ENCODE results near the gene ULK3.

The ULK3 gene

DNA sequence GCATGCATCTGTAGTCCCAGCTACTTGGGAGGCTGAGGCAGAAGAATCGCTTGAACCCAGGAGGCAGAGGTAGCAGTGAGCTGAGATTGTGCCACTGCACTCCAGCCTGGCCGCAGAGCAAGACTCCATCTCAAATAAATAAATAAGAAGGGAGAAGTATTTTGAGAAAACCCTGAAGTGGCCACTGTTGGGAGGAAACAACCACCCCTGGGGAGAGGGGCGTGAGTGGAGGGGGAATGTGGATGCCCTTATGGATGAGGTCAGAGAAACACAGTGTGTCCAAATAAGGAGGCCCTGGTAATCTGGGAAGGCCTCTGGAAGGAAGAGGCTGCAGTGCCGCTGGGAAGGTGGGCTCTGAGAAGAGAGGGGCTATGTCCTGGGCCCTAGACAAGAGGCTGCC, 20.7 kb downstream of the ULK3 start:
- no peak for DNase-seq (ENCODE audit: low read depth)

DNA sequence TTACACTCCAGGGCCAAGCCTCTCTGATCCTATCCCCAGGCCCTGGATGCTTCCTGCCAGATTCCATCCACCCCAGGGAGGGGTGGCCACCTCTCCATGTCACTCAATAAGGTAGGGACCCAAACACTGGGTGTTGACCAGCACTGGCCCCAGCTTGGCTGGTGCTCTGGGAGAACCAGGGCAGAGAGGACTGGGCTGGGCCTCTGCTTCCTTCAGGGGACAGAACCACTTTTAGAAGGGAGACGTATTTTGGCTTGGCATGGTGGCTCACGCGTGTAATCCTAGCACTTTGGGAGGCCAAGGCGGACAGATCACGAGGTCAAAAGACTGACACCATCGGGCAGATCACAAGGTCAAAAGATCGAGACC, 21.2 kb downstream of the ULK3 start:
- DNase-seq (ENCODE audit: low read depth), result no peak

DNA sequence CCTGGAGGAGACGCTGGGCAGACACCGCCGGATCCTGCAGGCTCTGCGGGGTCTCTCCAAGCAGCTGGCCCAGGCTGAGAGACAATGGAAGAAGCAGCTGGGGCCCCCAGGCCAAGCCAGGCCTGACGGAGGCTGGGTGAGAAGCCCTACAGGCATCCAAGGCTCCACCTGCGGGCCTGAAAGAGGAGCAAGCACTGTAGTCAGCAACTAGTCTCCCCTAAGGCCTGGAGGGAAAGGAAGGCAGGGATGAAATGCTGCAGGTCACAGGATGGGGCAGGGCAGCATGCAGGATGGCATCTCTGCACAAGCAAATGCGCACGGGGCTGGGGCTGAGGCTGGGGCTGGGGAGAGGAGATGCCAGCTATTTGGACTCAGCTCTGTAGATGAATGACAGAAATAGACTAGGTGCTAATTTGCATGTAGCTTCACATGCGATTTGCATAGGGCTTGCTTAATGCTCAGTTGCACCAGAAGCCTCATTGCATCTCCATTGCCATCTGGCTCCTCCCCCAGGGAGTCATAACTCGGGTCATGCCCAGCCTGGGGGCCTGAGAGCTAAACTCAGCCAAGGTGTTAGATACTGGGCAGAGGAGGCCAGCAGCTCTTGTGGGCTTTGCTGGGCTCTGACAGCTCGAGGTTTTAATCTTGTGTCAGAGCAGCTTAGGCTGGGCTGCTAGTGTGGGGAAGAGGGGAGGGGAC, 21.7 kb downstream of the ULK3 start:
- DNase-seq (ENCODE audit: low read depth), result no peak

DNA sequence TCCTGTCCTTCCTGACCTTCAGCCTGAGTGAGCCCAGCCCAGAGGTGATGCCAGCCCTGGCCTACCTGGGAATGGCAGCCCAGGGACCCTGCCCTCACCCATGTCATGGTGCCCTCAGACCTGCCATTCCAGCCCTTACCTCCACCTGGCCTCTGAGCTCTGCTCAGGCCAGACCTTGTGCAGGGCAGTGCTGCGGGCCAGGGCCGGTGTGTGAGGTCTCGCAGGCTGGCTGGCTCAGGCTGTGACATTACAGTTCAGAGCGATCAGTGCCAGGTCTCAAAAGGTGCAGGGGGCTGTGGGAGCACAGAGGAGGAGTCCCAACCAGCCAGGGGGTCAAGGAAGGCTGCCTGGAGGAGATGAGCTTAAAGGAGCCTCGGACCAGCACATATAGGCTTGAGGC, 22.9 kb downstream of the ULK3 start:
- DNase-seq (ENCODE audit: low read depth), result no peak

DNA sequence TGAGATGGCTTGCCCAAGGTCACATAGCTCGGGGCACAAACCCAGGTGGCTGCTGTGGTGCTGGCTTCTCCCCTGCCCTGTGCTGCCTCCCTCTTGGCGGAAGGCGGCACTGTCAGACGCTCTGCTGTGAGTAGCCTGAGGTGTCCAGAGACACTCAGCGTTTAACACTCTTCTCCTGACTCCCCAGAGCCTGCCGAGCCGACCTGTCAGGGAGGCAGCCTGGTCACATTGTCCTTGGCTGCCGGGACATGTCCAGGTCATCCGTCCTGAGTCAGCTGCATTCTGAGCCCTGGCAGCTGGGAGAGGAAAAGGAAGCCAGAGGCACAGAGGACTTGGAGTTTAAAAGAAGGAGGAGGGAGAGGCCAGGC, 25.6 kb downstream of the ULK3 start:
- no peak for DNase-seq (ENCODE audit: low read depth)

DNA sequence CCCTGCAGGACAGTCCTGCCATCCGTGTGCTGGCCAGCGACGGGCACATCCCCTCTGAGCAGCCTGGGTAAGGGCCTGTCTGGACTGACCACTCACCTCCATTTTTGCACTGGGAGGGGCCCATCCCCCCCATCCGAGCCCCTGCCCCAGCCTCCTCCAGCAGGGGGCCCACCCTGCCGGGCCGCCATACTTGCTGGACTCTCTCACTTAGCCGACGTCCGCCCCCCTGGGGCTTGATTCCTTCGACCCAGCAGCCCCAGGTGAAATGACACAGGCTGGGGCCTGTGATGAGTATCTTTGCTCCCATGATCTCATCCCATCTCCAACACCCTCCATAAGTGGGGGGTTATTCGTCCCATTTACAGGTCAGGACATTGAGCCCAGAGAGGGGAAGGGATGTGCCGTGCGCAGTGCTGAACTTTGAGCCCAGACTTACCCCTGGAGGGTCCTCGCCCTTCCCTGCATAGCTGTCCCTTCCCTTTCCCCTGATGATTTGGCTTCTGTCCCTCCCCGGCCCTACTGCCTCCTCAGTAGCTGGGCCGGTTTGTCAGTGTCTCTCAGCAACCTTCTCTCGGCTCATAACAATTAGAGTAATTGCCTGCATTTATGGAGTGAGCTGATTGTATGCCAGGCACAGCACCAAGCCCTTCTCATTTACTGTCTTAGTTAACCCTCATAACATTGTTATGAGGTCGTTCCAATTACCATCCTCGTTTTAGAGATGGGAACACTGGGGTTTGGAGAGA, 26.2 kb downstream of the ULK3 start:
- no peak for DNase-seq (ENCODE audit: low read depth)

DNA sequence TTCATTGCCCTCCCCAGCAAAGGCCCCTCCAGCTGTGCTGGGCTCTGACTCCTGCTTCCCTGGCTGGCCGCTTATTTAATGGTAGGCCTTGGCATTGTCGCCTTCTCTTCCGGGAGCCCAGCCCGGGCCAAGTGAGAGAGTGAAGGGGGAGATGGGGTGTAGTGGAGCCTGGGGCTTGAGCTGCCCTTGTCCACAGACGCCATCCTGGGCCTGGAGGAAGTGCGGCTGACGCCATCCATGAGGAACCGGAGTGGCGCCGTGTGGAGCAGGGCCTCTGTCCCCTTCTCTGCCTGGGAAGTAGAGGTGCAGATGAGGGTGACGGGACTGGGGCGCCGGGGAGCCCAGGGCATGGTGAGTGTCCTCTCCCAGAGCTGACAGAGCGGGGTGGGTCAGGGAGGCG, 27.0 kb downstream of the ULK3 start:
- no peak for DNase-seq (ENCODE audit: low read depth)

DNA sequence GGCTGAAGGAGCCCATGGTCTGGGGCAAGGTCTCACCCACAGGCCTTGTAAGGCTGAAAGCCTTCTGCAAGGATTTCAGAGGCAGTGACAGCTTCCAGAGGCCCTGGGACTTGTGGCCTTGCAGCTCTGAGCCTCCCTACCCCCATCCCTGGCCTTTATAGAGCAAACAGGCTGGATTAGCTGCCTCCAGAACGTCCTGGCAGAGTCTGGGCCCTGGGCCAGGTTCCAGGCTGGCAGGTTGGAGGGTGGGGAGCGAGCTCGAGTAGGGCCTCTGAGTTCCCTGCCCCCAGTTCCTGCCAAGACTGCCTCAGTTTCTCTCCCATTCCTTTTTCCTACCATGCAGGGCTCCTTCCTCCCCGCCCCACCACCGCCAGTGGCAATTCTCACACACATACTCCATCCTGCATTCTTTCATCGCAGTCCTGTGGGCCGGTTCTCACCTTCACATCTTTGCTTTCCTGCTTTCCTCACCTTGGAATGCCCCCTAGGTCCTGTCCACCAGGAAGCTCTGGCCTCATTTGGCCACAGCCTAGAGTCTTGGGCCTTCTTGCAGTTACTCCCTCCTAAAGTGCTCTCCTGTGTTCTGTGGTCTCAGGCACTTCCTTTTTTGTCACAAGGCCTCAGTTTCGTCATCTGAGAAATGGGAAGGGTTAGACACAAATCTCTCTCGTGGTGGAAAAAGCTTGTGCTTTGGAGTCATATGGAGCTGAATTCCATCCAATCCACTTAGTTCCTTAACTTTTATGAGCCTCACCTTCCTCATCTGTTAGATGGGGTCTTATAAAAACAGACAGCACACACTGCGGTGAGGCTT, 27.6 kb downstream of the ULK3 start:
- no peak for DNase-seq (ENCODE audit: low read depth)

DNA sequence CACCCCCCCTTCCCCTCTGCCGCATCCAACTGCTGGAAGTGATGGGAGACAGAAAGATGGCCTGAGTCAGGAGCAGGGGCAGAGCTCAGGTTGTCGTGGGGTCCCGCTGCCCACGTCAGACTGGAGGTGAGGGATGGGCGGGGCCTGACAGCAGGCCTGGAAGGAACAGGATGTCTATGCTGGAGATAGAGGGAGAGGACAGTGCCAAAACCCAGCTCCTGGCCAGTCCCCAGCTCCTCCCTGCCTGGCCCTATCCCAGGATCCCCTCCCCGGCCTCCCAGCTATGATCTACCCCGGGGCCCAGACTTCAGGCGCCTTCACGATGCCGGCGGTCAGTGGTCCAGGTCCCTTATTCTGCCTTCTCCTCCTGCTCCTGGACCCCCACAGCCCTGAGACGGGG, 30.4 kb downstream of the ULK3 start, which contains the start of gene LMAN1L:
LMAN1L (plus strand) TSS at position 303 of the 400 bp plus-strand sequence; CDS start at position 323, 20 bp downstream.
- DNase-seq (ENCODE audit: low read depth), result no peak

DNA sequence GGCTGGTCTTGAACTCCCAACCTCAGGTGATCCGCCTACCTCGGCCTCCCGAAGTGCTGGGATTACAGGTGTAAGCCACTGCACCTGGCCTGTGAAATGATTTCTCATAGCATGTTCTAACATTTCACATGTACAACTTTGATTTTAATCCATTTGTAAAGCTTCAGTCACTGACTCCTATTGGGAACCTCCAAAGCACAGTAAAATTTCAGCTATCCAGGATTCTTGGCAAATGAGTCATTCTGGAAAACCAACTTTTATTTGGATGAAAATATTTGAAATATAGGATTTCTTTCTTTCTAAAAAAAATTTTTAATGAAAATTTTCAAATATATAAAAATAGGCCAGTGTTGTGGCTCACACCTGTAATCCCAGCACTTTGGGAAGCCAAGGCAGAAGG, 33.0 kb downstream of the ULK3 start:
- no peak for DNase-seq (ENCODE audit: low read depth)

DNA sequence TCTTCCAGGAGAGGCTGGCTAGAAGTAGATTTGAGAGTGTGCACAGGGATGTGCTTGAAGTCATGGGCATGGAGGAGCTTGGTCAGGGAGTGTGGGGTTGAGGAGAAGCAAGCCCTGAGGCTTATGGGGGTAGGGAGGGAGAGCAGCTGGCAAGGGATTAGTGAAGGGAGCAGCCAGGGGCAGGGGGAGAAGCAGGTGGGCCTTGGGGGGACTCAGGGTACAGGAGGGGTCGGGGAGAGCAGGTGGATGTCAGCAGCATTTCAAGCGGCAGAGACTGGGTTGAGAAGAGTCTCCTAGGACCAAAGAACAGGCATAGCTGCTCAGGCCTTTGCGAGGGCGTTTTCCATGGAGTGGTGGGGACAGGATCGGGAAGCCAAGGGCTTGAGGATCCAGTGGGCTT, 33.7 kb downstream of the ULK3 start:
- no peak for DNase-seq (ENCODE audit: low read depth)

DNA sequence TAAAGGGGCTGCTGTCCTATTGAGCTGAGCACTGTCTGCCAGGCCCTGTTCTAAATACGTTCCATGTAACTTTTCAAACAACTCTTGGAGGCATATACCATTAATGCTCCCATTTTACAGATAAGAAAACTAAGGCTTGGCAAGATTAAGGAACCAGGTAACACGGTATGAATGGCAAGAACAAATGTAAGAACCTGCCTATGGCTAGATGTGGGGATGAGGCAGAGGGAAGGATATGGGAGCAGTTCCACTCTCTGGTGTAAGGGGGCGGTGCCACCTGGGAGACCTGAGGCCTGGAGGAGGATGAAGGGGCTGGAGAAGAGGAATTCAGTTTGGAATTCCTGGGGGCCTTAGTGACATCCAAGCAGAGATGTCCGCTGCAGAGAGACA, 34.1 kb downstream of the ULK3 start:
- DNase-seq (ENCODE audit: low read depth), result no peak

DNA sequence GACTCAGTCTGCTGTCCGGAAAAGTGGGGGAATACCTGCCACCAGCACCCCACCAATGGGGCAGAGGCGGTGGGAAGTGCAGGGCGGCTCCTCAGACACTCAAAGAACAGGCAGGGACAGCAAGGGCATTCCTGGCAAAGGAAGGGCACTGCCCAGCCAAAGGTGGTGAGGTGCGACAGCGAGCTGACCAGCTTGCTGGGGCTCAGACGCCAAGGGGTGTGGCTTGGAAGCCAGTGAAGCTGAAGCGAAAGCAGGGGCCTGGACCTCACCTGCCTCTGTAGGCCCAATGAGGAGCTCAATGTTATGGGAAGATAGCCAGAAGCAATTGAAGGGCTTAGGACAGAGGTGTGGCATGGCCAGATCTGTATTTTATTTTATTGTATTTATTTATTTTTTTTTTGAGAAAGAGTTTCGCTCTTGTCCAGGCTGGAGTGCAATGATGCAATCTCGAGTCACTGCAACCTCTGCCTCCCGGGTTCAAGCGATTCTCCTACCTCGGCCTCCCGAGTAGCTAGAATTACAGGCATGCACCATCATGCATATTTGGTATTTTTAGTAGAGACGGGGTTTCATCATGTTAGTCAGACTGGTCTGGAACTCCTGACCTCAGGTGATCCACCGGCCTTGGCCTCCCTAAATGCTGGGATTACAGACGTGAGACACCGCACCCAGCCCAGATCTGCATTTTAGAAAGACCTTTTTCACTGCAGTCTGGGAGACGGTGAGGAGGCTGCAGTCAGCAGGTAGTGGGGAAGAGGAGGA, 34.7 kb downstream of the ULK3 start:
- DNase-seq (ENCODE audit: low read depth), result no peak

DNA sequence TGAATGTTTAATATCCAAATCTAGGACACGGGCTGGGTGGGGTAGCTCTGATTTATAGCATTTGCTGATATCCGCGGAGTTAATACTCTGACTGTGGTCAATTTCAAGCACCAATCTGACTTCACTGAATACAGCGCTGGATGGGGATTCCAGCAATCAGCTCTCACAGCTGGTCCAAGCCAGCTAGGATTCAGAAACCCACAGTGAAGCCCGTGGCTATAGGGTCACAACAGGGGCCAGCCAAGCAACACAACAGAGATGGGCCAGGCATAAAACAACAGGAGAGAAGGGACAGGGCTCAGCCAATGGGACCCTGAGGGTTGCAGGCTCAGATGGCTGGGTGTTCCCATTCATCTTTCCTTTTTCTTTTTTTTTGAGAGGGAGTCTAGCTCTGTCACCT, 35.7 kb downstream of the ULK3 start:
- no peak for DNase-seq (ENCODE audit: low read depth)

DNA sequence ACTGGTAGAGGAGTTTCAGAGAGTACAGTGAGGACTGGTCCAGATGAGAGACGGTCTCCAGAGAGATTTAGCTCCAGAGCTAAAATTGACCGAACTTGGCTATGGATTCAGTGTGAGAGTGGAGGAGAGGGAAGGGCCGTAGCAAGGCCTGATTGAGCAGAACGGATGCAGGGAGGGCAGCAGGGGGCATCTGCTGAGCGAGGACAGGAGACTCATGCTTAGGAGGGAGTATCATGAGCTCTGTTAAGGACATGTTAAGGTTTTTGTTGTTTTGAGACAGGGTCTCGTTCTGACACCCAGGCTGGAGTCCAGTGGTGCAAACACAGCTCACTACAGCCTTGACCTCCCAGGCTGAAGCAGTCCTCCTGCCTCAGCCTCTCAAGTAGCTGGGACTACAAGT, 38.0 kb downstream of the ULK3 start:
- DNase-seq (ENCODE audit: low read depth), result no peak

DNA sequence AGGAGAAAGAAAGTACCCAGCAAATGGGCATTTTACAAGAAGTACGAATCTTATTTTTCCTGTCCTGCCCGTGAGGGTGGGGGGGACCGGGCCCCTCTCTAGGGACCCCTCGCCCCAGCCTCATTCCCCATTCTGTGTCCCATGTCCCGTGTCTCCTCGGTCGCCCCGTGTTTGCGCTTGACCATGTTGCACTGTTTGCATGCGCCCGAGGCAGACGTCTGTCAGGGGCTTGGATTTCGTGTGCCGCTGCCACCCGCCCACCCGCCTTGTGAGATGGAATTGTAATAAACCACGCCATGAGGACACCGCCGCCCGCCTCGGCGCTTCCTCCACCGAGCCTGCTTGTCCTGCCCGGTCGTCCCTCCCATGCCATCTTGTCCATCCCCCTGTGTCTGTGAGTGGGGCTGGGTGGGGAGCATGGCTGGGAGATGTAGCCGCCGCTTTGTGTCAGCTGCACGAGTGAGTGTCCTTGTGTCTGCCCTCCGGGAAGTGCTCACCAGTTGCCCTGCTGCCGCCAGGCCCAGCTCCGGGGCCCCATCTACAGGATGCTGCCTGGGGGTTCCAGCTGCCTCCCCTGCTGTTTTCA, 40.0 kb downstream of the ULK3 start:
- no peak for DNase-seq (ENCODE audit: low read depth)

DNA sequence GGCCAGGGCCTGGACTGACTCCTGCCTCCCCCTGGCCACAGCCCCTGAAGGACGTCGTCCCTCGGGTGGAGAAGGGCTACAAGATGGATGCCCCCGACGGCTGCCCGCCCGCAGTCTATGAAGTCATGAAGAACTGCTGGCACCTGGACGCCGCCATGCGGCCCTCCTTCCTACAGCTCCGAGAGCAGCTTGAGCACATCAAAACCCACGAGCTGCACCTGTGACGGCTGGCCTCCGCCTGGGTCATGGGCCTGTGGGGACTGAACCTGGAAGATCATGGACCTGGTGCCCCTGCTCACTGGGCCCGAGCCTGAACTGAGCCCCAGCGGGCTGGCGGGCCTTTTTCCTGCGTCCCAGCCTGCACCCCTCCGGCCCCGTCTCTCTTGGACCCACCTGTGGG, 40.7 kb downstream of the ULK3 start:
- DNase-seq (ENCODE audit: low read depth), result no peak

DNA sequence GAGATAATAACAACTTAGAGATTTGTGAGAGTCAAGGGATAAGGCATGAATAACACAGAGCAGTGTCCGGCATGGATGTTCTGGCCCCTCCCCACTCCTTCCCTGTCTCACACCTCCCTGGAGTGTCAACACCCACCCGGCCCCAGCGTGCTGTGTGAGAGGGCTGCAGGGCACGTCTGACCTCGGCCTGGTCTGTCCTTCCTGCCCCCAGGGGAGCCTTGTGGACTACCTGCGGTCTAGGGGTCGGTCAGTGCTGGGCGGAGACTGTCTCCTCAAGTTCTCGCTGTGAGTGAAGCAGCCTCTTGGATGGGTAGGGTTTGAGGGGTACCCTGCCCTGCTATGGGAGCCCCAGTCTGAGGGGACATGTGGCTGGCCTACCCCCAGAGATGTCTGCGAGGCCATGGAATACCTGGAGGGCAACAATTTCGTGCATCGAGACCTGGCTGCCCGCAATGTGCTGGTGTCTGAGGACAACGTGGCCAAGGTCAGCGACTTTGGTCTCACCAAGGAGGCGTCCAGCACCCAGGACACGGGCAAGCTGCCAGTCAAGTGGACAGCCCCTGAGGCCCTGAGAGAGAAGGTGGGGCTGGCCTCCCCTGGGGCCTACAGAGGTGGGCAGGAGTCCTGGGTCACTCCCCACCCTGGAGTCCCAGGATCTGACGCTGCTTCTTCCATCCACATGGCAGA, 41.5 kb downstream of the ULK3 start:
- no peak for DNase-seq (ENCODE audit: low read depth)

DNA sequence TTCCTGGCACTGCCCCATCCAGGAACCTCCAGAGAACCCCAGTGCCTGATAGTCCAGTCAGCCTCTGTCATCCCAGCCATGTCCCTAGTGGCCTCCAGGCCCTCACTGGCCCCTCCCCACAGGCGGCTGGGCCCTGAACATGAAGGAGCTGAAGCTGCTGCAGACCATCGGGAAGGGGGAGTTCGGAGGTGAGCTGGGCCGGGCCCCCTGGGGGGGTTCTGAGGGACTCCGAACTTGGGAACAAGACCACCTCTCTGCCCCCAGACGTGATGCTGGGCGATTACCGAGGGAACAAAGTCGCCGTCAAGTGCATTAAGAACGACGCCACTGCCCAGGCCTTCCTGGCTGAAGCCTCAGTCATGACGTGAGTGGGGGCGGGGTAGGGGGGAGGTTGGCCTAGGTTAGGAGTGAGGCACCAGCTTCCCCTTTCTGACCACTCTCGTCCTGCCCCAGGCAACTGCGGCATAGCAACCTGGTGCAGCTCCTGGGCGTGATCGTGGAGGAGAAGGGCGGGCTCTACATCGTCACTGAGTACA, 42.3 kb downstream of the ULK3 start:
- no peak for DNase-seq (ENCODE audit: low read depth)

DNA sequence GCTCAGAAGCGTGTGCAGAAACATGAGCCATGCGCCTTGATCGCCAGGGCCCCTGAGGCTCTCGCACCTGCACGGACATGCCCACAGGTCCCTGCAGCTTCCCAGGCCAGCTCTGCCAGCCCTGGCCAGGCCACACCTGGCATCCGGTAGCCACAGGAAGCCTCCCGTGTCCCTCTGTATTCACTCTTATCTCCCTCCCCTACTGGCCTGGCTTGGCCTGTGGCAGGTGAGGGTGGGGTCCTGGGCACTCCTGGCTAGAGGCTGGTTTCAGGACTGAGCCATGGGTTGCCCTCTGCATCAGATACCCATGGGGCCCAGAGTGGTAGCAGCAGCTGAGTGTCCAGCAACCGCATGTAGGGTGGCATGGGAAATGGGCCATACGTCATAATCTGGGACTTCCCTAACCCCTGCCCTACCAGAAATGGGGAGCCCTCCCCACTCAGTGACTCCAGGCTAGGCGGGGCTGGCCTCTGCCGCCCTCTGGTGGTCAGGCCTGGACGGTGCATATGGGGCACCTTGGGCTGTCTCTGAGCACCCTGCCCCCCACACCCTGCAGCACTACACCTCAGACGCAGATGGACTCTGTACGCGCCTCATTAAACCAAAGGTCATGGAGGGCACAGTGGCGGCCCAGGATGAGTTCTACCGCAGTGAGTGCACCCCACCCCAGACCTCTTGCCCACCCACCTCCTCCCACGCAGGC, 42.9 kb downstream of the ULK3 start:
- no peak for DNase-seq (ENCODE audit: low read depth)
